DOHH2 (cell line): ENCODE data around the gene TMEM164.
"Not testable (repeated sequence)": the region's sequence is repeated elsewhere in the genome, so short reads cannot be mapped to it uniquely, and the experiment has no call there.

ENCODE experiments used
- H3F3A ChIP-seq: fragments of 200-600 bp; sonication (generic), shearing (Covaris generic); 2 replicates; pipeline ENCODE4 v1.6.0; 2016; ENCODE audit warnings: antibody characterized with exemption, mild to moderate bottlenecking; ENCODE audit not compliant: control insufficient read depth, insufficient read depth
- H3K27ac ChIP-seq: fragments of 200-600 bp; sonication (generic); 2 replicates; pipeline ENCODE4 v1.5.1; 2014; ENCODE audit warnings: low read depth, mild to moderate bottlenecking, low read length, moderate library complexity
- H3K27me3 ChIP-seq: fragments of 200-600 bp; sonication (generic); 2 replicates; pipeline ENCODE4 v1.6.1; 2014; ENCODE audit warnings: mild to moderate bottlenecking, low read length, mixed read lengths; ENCODE audit not compliant: control insufficient read depth
- H3K36me3 ChIP-seq: fragments of 200-600 bp; sonication (generic); 2 replicates; pipeline ENCODE4 v1.6.1; 2014; ENCODE audit warnings: mild to moderate bottlenecking, low read length, moderate library complexity, mixed read lengths; ENCODE audit not compliant: control insufficient read depth
- H3K4me1 ChIP-seq: fragments of 200-600 bp; sonication (generic); 2 replicates; pipeline ENCODE4 v1.6.1; 2014; ENCODE audit warnings: mild to moderate bottlenecking, low read length, mixed read lengths; ENCODE audit not compliant: control insufficient read depth
- H3K4me2 ChIP-seq: fragments of 200-600 bp; sonication (generic); 2 replicates; pipeline ENCODE4 v1.6.0; 2014; ENCODE audit warnings: mild to moderate bottlenecking, low read length, moderate library complexity
- H3K4me3 ChIP-seq: fragments of 200-600 bp; sonication (generic); 2 replicates; pipeline ENCODE4 v1.5.1; 2014; ENCODE audit warnings: mild to moderate bottlenecking, low read length, mixed read lengths
- H3K79me2 ChIP-seq: fragments of 200-600 bp; sonication (generic); 2 replicates; pipeline ENCODE4 v1.6.1; 2014; ENCODE audit warnings: mild to moderate bottlenecking, low read length, mixed read lengths; ENCODE audit not compliant: control insufficient read depth
- H3K9me2 ChIP-seq: fragments of 200-600 bp; sonication (generic); replicated peaks from 2 replicates; pipeline ENCODE4 v1.6.1; 2014; ENCODE audit warnings: mild to moderate bottlenecking, low read length, mixed read lengths; ENCODE audit not compliant: control insufficient read depth
- H3K9me3 ChIP-seq: fragments of 200-600 bp; sonication (generic); 2 replicates; pipeline ENCODE4 v1.6.1; 2014; ENCODE audit warnings: antibody characterized with exemption, low read length, mixed read lengths; ENCODE audit not compliant: control insufficient read depth, insufficient read depth
- H4K20me1 ChIP-seq: fragments of 200-600 bp; sonication (generic); 2 replicates; pipeline ENCODE4 v1.6.0; 2014; ENCODE audit warnings: low read depth, mild to moderate bottlenecking, antibody characterized with exemption, low read length, moderate library complexity; ENCODE audit not compliant: control insufficient read depth, insufficient read depth
- CTCF ChIP-seq: fragments of 200-600 bp; sonication (generic); IDR thresholded peaks from one replicate; pipeline ENCODE4 v1.5.1; 2014; ENCODE audit warnings: antibody characterized with exemption, mild to moderate bottlenecking, low read depth, low read length; ENCODE audit not compliant: poor library complexity, severe bottlenecking
- EZH2phosphoT487 ChIP-seq: fragments of 200-600 bp; sonication (generic); IDR thresholded peaks from 2 replicates; pipeline ENCODE4 v1.6.1; 2017; ENCODE audit warnings: borderline replicate concordance, mild to moderate bottlenecking, antibody characterized with exemption, low read length, moderate library complexity, mixed read lengths

The TMEM164 gene

GRCh38 chrX:109967156-109967555 is 35.8 kb upstream of the TMEM164 start:
- no peaks in the 10 kb centered on the region for H3K36me3 ChIP-seq
- no peaks in the 10 kb centered on the region for H4K20me1 ChIP-seq
- H3K27ac ChIP-seq, result no peak overlapping the region
- H3K9me2 ChIP-seq, result no peaks in the 10 kb centered on the region
- no peaks in the 10 kb centered on the region for H3K4me1 ChIP-seq
- no peaks in the 10 kb centered on the region for H3F3A ChIP-seq
- no peak overlapping the region for H3K4me3 ChIP-seq
- no peaks in the 10 kb centered on the region for H3K27me3 ChIP-seq
- H3K9me3 ChIP-seq, result no peaks in the 10 kb centered on the region
- no peak for TF ChIP-seq CTCF
- TF ChIP-seq EZH2phosphoT487, result no peak
- no peaks in the 10 kb centered on the region for H3K79me2 ChIP-seq
- no peak overlapping the region for H3K4me2 ChIP-seq

- H3F3A ChIP-seq, H3K4me2 ChIP-seq, H3K36me3 ChIP-seq, H3K9me2 ChIP-seq, H3K27me3 ChIP-seq, H3K4me1 ChIP-seq, H3K79me2 ChIP-seq, H4K20me1 ChIP-seq, H3K9me3 ChIP-seq, H3K27ac ChIP-seq, H3K4me3 ChIP-seq: not testable (repeated sequence)
Observed at GRCh38 chrX:109970841-109971240, 32.1 kb upstream of the TMEM164 start.

GRCh38 chrX:109974906-109975655 is 27.8 kb upstream of the TMEM164 start:
- Histone ChIP-seq H3K27ac (no peak overlapping the region), H3K27me3 (no peaks in the 10 kb centered on the region)
- TF ChIP-seq CTCF (no peak), EZH2phosphoT487 (no peak)

GRCh38 chrX:109985210-109985609 is 17.7 kb upstream of the TMEM164 start:
- H3F3A ChIP-seq, H3K27me3 ChIP-seq, H3K79me2 ChIP-seq, H3K36me3 ChIP-seq, H4K20me1 ChIP-seq, H3K27ac ChIP-seq, H3K4me3 ChIP-seq, H3K9me3 ChIP-seq, H3K4me2 ChIP-seq, H3K9me2 ChIP-seq, H3K4me1 ChIP-seq: not testable (repeated sequence)

More at GRCh38 chrX:109974906-109975655, 27.8 kb upstream of the TMEM164 start:
- H3K4me2 ChIP-seq, result no peak overlapping the region
- H3F3A ChIP-seq, result no peaks in the 10 kb centered on the region
- no peaks in the 10 kb centered on the region for H3K9me2 ChIP-seq
- no peak overlapping the region for H3K4me3 ChIP-seq
- H4K20me1 ChIP-seq, result no peaks in the 10 kb centered on the region
- H3K36me3 ChIP-seq, result no peaks in the 10 kb centered on the region
- no peaks in the 10 kb centered on the region for H3K4me1 ChIP-seq
- no peaks in the 10 kb centered on the region for H3K79me2 ChIP-seq
- no peaks in the 10 kb centered on the region for H3K9me3 ChIP-seq
